Measurements from ENCODE around the gene STRA6. TPM values are rescaled to one million over a fixed set of nuclear protein-coding genes. Genes with fewer than 3 reads are reported as not detected.

Gene STRA6
- total RNA-seq, 1 experiment from 2014 or later = 2.1 TPM

- Mint-ChIP-seq H3K4me1 (ENCODE audit: low read depth, unreplicated experiment) (no peaks in the 10 kb centered on the region), H3K27ac (ENCODE audit: unreplicated experiment) (no peak overlapping the region), H3K9me3 (ENCODE audit: unreplicated experiment) (no peaks in the 10 kb centered on the region), H3K4me3 (ENCODE audit: unreplicated experiment) (no peak overlapping the region), H3K36me3 (ENCODE audit: insufficient read depth, unreplicated experiment) (no peaks in the 10 kb centered on the region), H3K27me3 (ENCODE audit: insufficient read depth, unreplicated experiment) (peaks cover 16% of the 10 kb centered on the region)
- TF ChIP-seq CTCF (IDR thresholded peaks at IDR 0.05; ENCODE audit: insufficient read depth in 1 of 2, low read depth in 1 of 2, low read length in 1 of 2, severe bottlenecking in 1 of 2, unreplicated experiment in 1 of 2) = no peak
- H3K4me1 ChIP-seq = no peaks in the 10 kb centered on the region
- no peak for DNase-seq
- no peak overlapping the region for H3K4me3 ChIP-seq (ENCODE audit: low read depth, low read length)
- H3K27me3 ChIP-seq (replicated peaks; ENCODE audit: control insufficient read depth, insufficient read depth, low read length) = no peaks in the 10 kb centered on the region
- intact Hi-C loops (cut with micrococcal nuclease; ENCODE audit: unreplicated experiment) = no loop called here
- BruUV-seq (replicated peaks) = no TSS peak
- ChIA-PET CTCF (no interaction called here), POLR2A (no interaction called here)
- no peaks in the 10 kb centered on the region for H3K36me3 ChIP-seq (ENCODE audit: control insufficient read depth, insufficient read depth, low read length)
- no peaks in the 10 kb centered on the region for H3K9me3 ChIP-seq
Measured at GRCh38 chr15:74228723-74229081, 26.1 kb upstream of the STRA6 start.

- ChIA-PET POLR2A (no interaction called here), CTCF (no interaction called here)
- no peak for TF ChIP-seq CTCF (IDR thresholded peaks at IDR 0.05; ENCODE audit: insufficient read depth in 1 of 2, low read depth in 1 of 2, low read length in 1 of 2, severe bottlenecking in 1 of 2, unreplicated experiment in 1 of 2)
- DNase-seq = no peak
- H3K36me3 Mint-ChIP-seq (ENCODE audit: insufficient read depth, unreplicated experiment) = no peaks in the 10 kb centered on the region
- H3K27ac Mint-ChIP-seq (ENCODE audit: unreplicated experiment) = no peak overlapping the region
- no peaks in the 10 kb centered on the region for H3K36me3 ChIP-seq (ENCODE audit: control insufficient read depth, insufficient read depth, low read length)
- H3K9me3 ChIP-seq = no peaks in the 10 kb centered on the region
- intact Hi-C loops (cut with micrococcal nuclease; ENCODE audit: unreplicated experiment) = no loop called here
- H3K4me3 ChIP-seq (ENCODE audit: low read depth, low read length) = no peak overlapping the region
- H3K4me3 Mint-ChIP-seq (ENCODE audit: unreplicated experiment) = no peak overlapping the region
- H3K27me3 Mint-ChIP-seq (ENCODE audit: insufficient read depth, unreplicated experiment) = peaks cover 22% of the 10 kb centered on the region
- H3K27me3 ChIP-seq (replicated peaks; ENCODE audit: control insufficient read depth, insufficient read depth, low read length) = no peaks in the 10 kb centered on the region
- no peaks in the 10 kb centered on the region for H3K4me1 ChIP-seq
- no TSS peak for BruUV-seq (replicated peaks)
- H3K4me1 Mint-ChIP-seq (ENCODE audit: low read depth, unreplicated experiment) = no peaks in the 10 kb centered on the region
- no peaks in the 10 kb centered on the region for H3K9me3 Mint-ChIP-seq (ENCODE audit: unreplicated experiment)
Measured at GRCh38 chr15:74227968-74228722, 25.6 kb upstream of the STRA6 start.

GRCh38 chr15:74226761-74227540 is 24.4 kb upstream of the STRA6 start:
- no peaks in the 10 kb centered on the region for H3K9me3 Mint-ChIP-seq (ENCODE audit: unreplicated experiment)
- no peak overlapping the region for H3K4me3 ChIP-seq (ENCODE audit: low read depth, low read length)
- no peaks in the 10 kb centered on the region for H3K9me3 ChIP-seq
- no peaks in the 10 kb centered on the region for H3K36me3 ChIP-seq (ENCODE audit: control insufficient read depth, insufficient read depth, low read length)
- H3K4me1 Mint-ChIP-seq (ENCODE audit: low read depth, unreplicated experiment) = no peaks in the 10 kb centered on the region
- BruUV-seq (replicated peaks) = no TSS peak
- no peaks in the 10 kb centered on the region for H3K4me1 ChIP-seq
- H3K27me3 ChIP-seq (replicated peaks; ENCODE audit: control insufficient read depth, insufficient read depth, low read length) = no peaks in the 10 kb centered on the region
- H3K36me3 Mint-ChIP-seq (ENCODE audit: insufficient read depth, unreplicated experiment) = no peaks in the 10 kb centered on the region
- H3K27ac Mint-ChIP-seq (ENCODE audit: unreplicated experiment) = no peak overlapping the region
- ChIA-PET POLR2A (no interaction called here), CTCF (no interaction called here)
- H3K4me3 Mint-ChIP-seq (ENCODE audit: unreplicated experiment) = no peak overlapping the region
- TF ChIP-seq CTCF (IDR thresholded peaks at IDR 0.05; ENCODE audit: insufficient read depth in 1 of 2, low read depth in 1 of 2, low read length in 1 of 2, severe bottlenecking in 1 of 2, unreplicated experiment in 1 of 2) = no peak
- intact Hi-C loops (cut with micrococcal nuclease; ENCODE audit: unreplicated experiment) = no loop called here
- peaks cover 19% of the 10 kb centered on the region for H3K27me3 Mint-ChIP-seq (ENCODE audit: insufficient read depth, unreplicated experiment)
- DNase-seq = no peak
